H1 (cell line): ENCODE measurements around the gene SIGLEC12. TPM values are rescaled to one million over a fixed set of nuclear protein-coding genes. Genes with fewer than 3 reads are reported as not detected.

Experiments used
- CTCF ChIA-PET: fragments of 300-600 bp; sonication (Branson Sonifier 250); formaldehyde crosslinking; loops from one replicate; lab custom pipeline; 2021; ENCODE audit not compliant: partially characterized antibody; lab: Charles Lee
- POLR2A ChIA-PET: fragments of 300-600 bp; sonication (Branson Sonifier 250); formaldehyde crosslinking; loops from one replicate; lab custom pipeline; 2021; ENCODE audit warnings: inconsistent platforms; ENCODE audit not compliant: partially characterized antibody; lab: Charles Lee
- DNase-seq, 2 experiments: peaks; one replicate each; pipeline versions ENCODE4 v3.0.0 to v3.0.0-alpha.2; 2010 to 2022; ENCODE audit warnings: low spot score in 2 of 2, low read depth in 1 of 2, mixed read lengths in 1 of 2
- FAIRE-seq: peaks from 2 replicates; lab custom pipeline; 2011; peaks lifted over from hg19 to GRCh38; lab: Jason Lieb, UNC
- H2AFZ ChIP-seq: 2 replicates; pipeline ENCODE4 v1.8.1; 2012; ENCODE audit warnings: low read length, inconsistent platforms
- H2AK5ac ChIP-seq: 2 replicates; pipeline ENCODE4 v1.6.1; 2013; ENCODE audit warnings: low read depth, low read length
- H2BK120ac ChIP-seq: replicated peaks from 2 replicates; pipeline ENCODE3; 2013; ENCODE audit warnings: low read depth, low read length, inconsistent platforms
- H2BK12ac ChIP-seq: 2 replicates; pipeline ENCODE4 v1.6.1; 2013; ENCODE audit warnings: low read depth, low read length
- H2BK15ac ChIP-seq: 2 replicates; pipeline ENCODE4 v1.6.1; 2013; ENCODE audit warnings: low read length
- H2BK20ac ChIP-seq: 2 replicates; pipeline ENCODE4 v1.6.1; 2013; ENCODE audit warnings: low read length
- H2BK5ac ChIP-seq: 2 replicates; pipeline ENCODE4 v1.6.1; 2013; ENCODE audit warnings: low read depth, low read length
- H3K14ac ChIP-seq: 2 replicates; pipeline ENCODE4 v1.6.1; 2013; ENCODE audit warnings: inconsistent platforms; ENCODE audit not compliant: insufficient read length
- H3K18ac ChIP-seq: 2 replicates; pipeline ENCODE4 v1.6.1; 2013; ENCODE audit warnings: low read length; ENCODE audit errors: extremely low read depth
- H3K23ac ChIP-seq: 2 replicates; pipeline ENCODE4 v1.6.1; 2013; ENCODE audit warnings: inconsistent platforms; ENCODE audit not compliant: insufficient read length
- H3K23me2 ChIP-seq: 2 replicates; pipeline ENCODE4 v1.6.1; 2013; ENCODE audit warnings: low read depth, low read length
- H3K27ac ChIP-seq: 2 replicates; pipeline ENCODE4 v1.6.1; 2011; ENCODE audit warnings: low read depth, low read length, inconsistent platforms
- H3K27me3 ChIP-seq, 4 experiments: replicated peaks in 1 of 4; 1 replicate in 1 of 4; 2 replicates in 3 of 4; pipeline versions ENCODE4 v1.6.1 to v1.8.1; 2011 to 2013; ENCODE audit warnings: low read length in 3 of 4, mild to moderate bottlenecking in 3 of 4, inconsistent platforms in 2 of 4, mixed read lengths in 2 of 4, moderate library complexity in 1 of 4; ENCODE audit not compliant: control insufficient read depth in 3 of 4, insufficient read depth in 3 of 4; ENCODE audit errors: extremely low read depth in 1 of 4
- H3K36me3 ChIP-seq, 4 experiments: 2 replicates each; pipeline versions ENCODE4 v1.6.1 to v1.8.1; 2011 to 2013; ENCODE audit warnings: mild to moderate bottlenecking in 4 of 4, low read length in 3 of 4, moderate library complexity in 2 of 4, control low read depth in 1 of 4, inconsistent platforms in 1 of 4; ENCODE audit not compliant: insufficient read depth in 4 of 4, control insufficient read depth in 2 of 4
- H3K4ac ChIP-seq: replicated peaks from 2 replicates; pipeline ENCODE3; 2013; ENCODE audit warnings: low read length, low read depth, mixed read lengths, inconsistent platforms; ENCODE audit not compliant: insufficient read length
- H3K4me1 ChIP-seq, 4 experiments: replicated peaks in 1 of 4; 1 replicate in 1 of 4; 2 replicates in 3 of 4; pipeline versions ENCODE4 v1.6.1 to v1.8.1; 2011 to 2013; ENCODE audit warnings: low read length in 3 of 4, inconsistent platforms in 2 of 4, mixed read lengths in 1 of 4; ENCODE audit not compliant: insufficient read depth in 4 of 4, control insufficient read depth in 3 of 4
- H3K4me2 ChIP-seq, 2 experiments: 2 replicates each; pipeline versions ENCODE4 v1.6.1 to v1.8.1; 2011 to 2013; ENCODE audit warnings: low read depth in 2 of 2, low read length in 2 of 2, control low read depth in 1 of 2, inconsistent platforms in 1 of 2, mild to moderate bottlenecking in 1 of 2; ENCODE audit not compliant: insufficient read depth in 1 of 2
- H3K4me3 ChIP-seq, 4 experiments: fragments of 200-600, 300-600 bp in 1 of 4; sonication (generic), shearing (Covaris generic), sonication (Bioruptor Twin) in 1 of 4; 2 replicates each; pipeline versions ENCODE4 v1.5.1 to v1.8.1; 2011 to 2016; ENCODE audit warnings: low read length in 4 of 4, low read depth in 3 of 4, control low read depth in 2 of 4, inconsistent platforms in 2 of 4, mild to moderate bottlenecking in 2 of 4, mixed read lengths in 1 of 4, moderate library complexity in 1 of 4; ENCODE audit not compliant: insufficient read depth in 2 of 4; ENCODE audit errors: extremely low read depth in 1 of 4
- H3K56ac ChIP-seq: replicated peaks from 2 replicates; pipeline ENCODE3; 2013; ENCODE audit warnings: low read depth, mild to moderate bottlenecking, mixed read lengths, low read length, inconsistent platforms; ENCODE audit not compliant: insufficient read length
- H3K79me1 ChIP-seq: 2 replicates; pipeline ENCODE4 v1.6.1; 2013; ENCODE audit warnings: low read depth, low read length, control low read depth
- H3K79me2 ChIP-seq, 2 experiments: 2 replicates each; pipeline versions ENCODE4 v1.6.1 to v1.8.1; 2012 to 2013; ENCODE audit warnings: low read length in 2 of 2, mild to moderate bottlenecking in 2 of 2, inconsistent platforms in 1 of 2; ENCODE audit not compliant: insufficient read depth in 2 of 2, control insufficient read depth in 1 of 2
- H3K9ac ChIP-seq, 4 experiments: replicated peaks in 1 of 4; 1 replicate in 1 of 4; 2 replicates in 3 of 4; pipeline versions ENCODE4 v1.6.1 to v1.8.1; 2011 to 2013; ENCODE audit warnings: low read depth in 3 of 4, low read length in 3 of 4, control low read depth in 2 of 4, mild to moderate bottlenecking in 2 of 4, moderate library complexity in 2 of 4, inconsistent platforms in 1 of 4; ENCODE audit errors: extremely low read depth in 1 of 4
- H3K9me3 ChIP-seq, 2 experiments: 2 replicates each; pipeline versions ENCODE4 v1.6.1 to v1.8.1; 2012 to 2013; ENCODE audit warnings: mild to moderate bottlenecking in 2 of 2, moderate library complexity in 2 of 2, control low read depth in 1 of 2, inconsistent platforms in 1 of 2, low read depth in 1 of 2, low read length in 1 of 2, mixed read lengths in 1 of 2; ENCODE audit not compliant: insufficient read depth in 2 of 2
- H4K20me1 ChIP-seq, 2 experiments: replicated peaks in 1 of 2; 2 replicates each; pipeline versions ENCODE3 to v1.8.1; 2011 to 2013; ENCODE audit warnings: inconsistent platforms in 2 of 2, low read length in 2 of 2, mild to moderate bottlenecking in 1 of 2; ENCODE audit not compliant: insufficient read depth in 2 of 2, control insufficient read depth in 1 of 2
- H4K5ac ChIP-seq: 2 replicates; pipeline ENCODE4 v1.6.1; 2013; ENCODE audit warnings: low read length, low read depth, mixed read lengths, inconsistent platforms; ENCODE audit not compliant: insufficient read length
- H4K8ac ChIP-seq: 2 replicates; pipeline ENCODE4 v1.8.0; 2013; ENCODE audit warnings: mild to moderate bottlenecking, moderate library complexity, low read length, inconsistent platforms; ENCODE audit not compliant: insufficient read depth; ENCODE audit errors: extremely low read depth
- H4K91ac ChIP-seq: replicated peaks from 2 replicates; pipeline ENCODE3; 2013; ENCODE audit warnings: low read length, mixed read lengths, inconsistent platforms; ENCODE audit not compliant: insufficient read length
- BCL11A ChIP-seq, 2 experiments: IDR thresholded peaks; one replicate each; pipeline ENCODE4 v1.6.1; 2011; ENCODE audit warnings: low read depth in 2 of 2, low read length in 2 of 2, mild to moderate bottlenecking in 2 of 2
- CHD2 ChIP-seq: IDR thresholded peaks from 2 replicates; pipeline ENCODE4 v1.6.1; 2012; ENCODE audit warnings: low read length, improper control_type of control experiment
- CTBP2 ChIP-seq: IDR thresholded peaks from 2 replicates; pipeline ENCODE4 v1.7.0; 2011; ENCODE audit warnings: borderline replicate concordance, mild to moderate bottlenecking, moderate library complexity, mixed read lengths, low read length; ENCODE audit not compliant: insufficient read depth, insufficient read length
- EGR1 ChIP-seq: IDR thresholded peaks from 2 replicates; pipeline ENCODE4 v1.6.1; 2011; ENCODE audit warnings: low read depth, low read length, borderline replicate concordance
- GABPA ChIP-seq: IDR thresholded peaks from 2 replicates; pipeline ENCODE4 v1.6.1; 2011; ENCODE audit warnings: mild to moderate bottlenecking, low read length, moderate library complexity, borderline replicate concordance; ENCODE audit not compliant: insufficient read depth
- KDM4A ChIP-seq: IDR thresholded peaks from one replicate; pipeline ENCODE4 v1.7.1; 2012; ENCODE audit warnings: low read depth, mild to moderate bottlenecking, moderate library complexity, low read length, inconsistent platforms; ENCODE audit not compliant: severe bottlenecking
- MAFK ChIP-seq: IDR thresholded peaks from 2 replicates; pipeline ENCODE4 v1.6.1; 2012; ENCODE audit warnings: low read depth, mild to moderate bottlenecking, improper control_type of control experiment, low read length
- NANOG ChIP-seq: IDR thresholded peaks from 2 replicates; pipeline ENCODE4 v1.6.1; 2011; ENCODE audit warnings: low read length, low read depth, mild to moderate bottlenecking, inconsistent platforms; ENCODE audit not compliant: insufficient read depth, poor library complexity, severe bottlenecking
- NRF1 ChIP-seq: IDR thresholded peaks from 2 replicates; pipeline ENCODE4 v1.6.1; 2011; ENCODE audit warnings: mild to moderate bottlenecking, low read depth, low read length, improper control_type of control experiment
- RBBP5 ChIP-seq: IDR thresholded peaks from 2 replicates; pipeline ENCODE4 v1.7.1; 2012; ENCODE audit warnings: low read depth, mild to moderate bottlenecking, inconsistent platforms, low read length, moderate library complexity, borderline replicate concordance
- SP4 ChIP-seq: IDR thresholded peaks from 2 replicates; pipeline ENCODE4 v1.6.1; 2012; ENCODE audit warnings: low read length, inconsistent platforms
- TBP ChIP-seq: IDR thresholded peaks from 2 replicates; pipeline ENCODE4 v1.6.1; 2011; ENCODE audit warnings: low read depth, low read length, improper control_type of control experiment
- TEAD4 ChIP-seq: IDR thresholded peaks from 2 replicates; pipeline ENCODE4 v1.6.1; 2012; ENCODE audit warnings: low read depth, low read length, inconsistent platforms, mixed read lengths
- ZNF274 ChIP-seq: IDR thresholded peaks from 2 replicates; pipeline ENCODE4 v1.7.0; 2012; ENCODE audit warnings: low read length, borderline replicate concordance; ENCODE audit errors: extremely low read depth
- WGBS, 2 experiments: shearing (Covaris generic) in 1 of 2; methylation state at CpG; one replicate each; pipeline versions ENCODE4 v1.1.6 to v1.1.7; 2013 to 2015; ENCODE audit warnings: low lambda C conversion rate in 2 of 2, mixed read lengths in 2 of 2, inconsistent platforms in 1 of 2, low coverage in 1 of 2, missing lambda C conversion rate in 1 of 2; ENCODE audit not compliant: insufficient replicate concordance in 2 of 2, insufficient coverage in 1 of 2, insufficient read length in 1 of 2; ENCODE audit errors: extremely low coverage in 1 of 2, missing lambda C conversion rate in 1 of 2; 5-methylcytosine and 5-hydroxymethylcytosine counted together
- polyA plus RNA-seq, 7 experiments: library from polyadenylated mRNA; depleted of rRNA in 3 of 7; stranded (reverse) in 5 of 7; unstranded in 2 of 7; fragments of >200 nt in 5 of 7; fragments of 200-250 nt in 2 of 7; gene quantifications; 1 replicate in 5 of 7; 2 replicates in 1 of 7; 4 replicates in 1 of 7; pipeline versions ENCODE4 v1.2.1 to v1.2.3, GENCODE V29; 2011 to 2013; ENCODE audit warnings: missing spikeins in 2 of 7, mixed read lengths in 2 of 7
- total RNA-seq: library from RNA; stranded (reverse); fragmentation: NEBNext Ultra II Directional; extraction: Animal tissue kit (Norgen Biotek cat#: 25700); gene quantifications from 2 replicates; pipeline ENCODE4 v1.2.1, GENCODE V29; 2021

SIGLEC12 gene
- total and polyA plus RNA-seq, 2 of the 8 experiments (the other 6 are each of a cell fraction or from before 2014, with no cell fraction given), result not detected

- H3K14ac ChIP-seq, result no peak overlapping the region
- no peak overlapping the region for H2AFZ ChIP-seq
- no peaks in the 10 kb centered on the region for H3K27me3 ChIP-seq
- no peak for FAIRE-seq
- no peak overlapping the region for H4K5ac ChIP-seq
- no peak overlapping the region for H3K4ac ChIP-seq
- no peak overlapping the region for H2BK120ac ChIP-seq
- no peak overlapping the region for H2BK12ac ChIP-seq
- no peak overlapping the region for H3K4me2 ChIP-seq
- no peaks in the 10 kb centered on the region for H3K4me1 ChIP-seq
- no peak overlapping the region for H4K91ac ChIP-seq
- no peaks in the 10 kb centered on the region for H3K79me1 ChIP-seq
- no peak overlapping the region for H4K8ac ChIP-seq
- TF ChIP-seq CHD2 (no peak), KDM4A (no peak), BCL11A (IDR thresholded peaks at IDR 0.05; ENCODE audit: low read depth in 2 of 2, low read length in 2 of 2) (no peak), RBBP5 (no peak), SP4 (no peak), NRF1 (no peak), TEAD4 (no peak), CTBP2 (no peak), EGR1 (no peak), MAFK (no peak), TBP (no peak), GABPA (no peak), ZNF274 (no peak), NANOG (no peak)
- no peak overlapping the region for H2BK5ac ChIP-seq
- no peaks in the 10 kb centered on the region for H3K36me3 ChIP-seq
- 72% methylated on average over 6 of the region's 6 CpGs; no CpG with 5 or more reads in 1 of the 2 experiments for WGBS, 2 experiments
- CTCF ChIA-PET, result interaction anchor here (1.1 kb wide), 1 partner anchor 33 kb away, joined by 3 read pairs; no protein-coding TSS in a partner anchor
- peaks cover 55 to 68% of the 10 kb centered on the region in 2 experiments for H3K9me3 ChIP-seq
- H4K20me1 ChIP-seq, result no peaks in the 10 kb centered on the region
- H2BK20ac ChIP-seq, result no peak overlapping the region
- H3K56ac ChIP-seq, result no peak overlapping the region
- POLR2A ChIA-PET, result interaction anchor here (0.6 kb wide), 1 partner anchor 678 kb away, joined by 3 read pairs; no protein-coding TSS in a partner anchor
- no peaks in the 10 kb centered on the region for H3K23me2 ChIP-seq
- DNase-seq, result no peak
- H3K79me2 ChIP-seq, result no peaks in the 10 kb centered on the region
- no peak overlapping the region for H3K27ac ChIP-seq
- no peak overlapping the region for H3K23ac ChIP-seq
- no peak overlapping the region for H3K18ac ChIP-seq
- no peak overlapping the region for H2BK15ac ChIP-seq
- H3K9ac ChIP-seq, result no peak overlapping the region
- no peak overlapping the region for H2AK5ac ChIP-seq
- H3K4me3 ChIP-seq, result no peak overlapping the region
Measured at GRCh38 chr19:51507640-51508058, 6.0 kb upstream of the SIGLEC12 start.
